ENCODE data around the gene SPOCK2.

Gene SPOCK2

DNA sequence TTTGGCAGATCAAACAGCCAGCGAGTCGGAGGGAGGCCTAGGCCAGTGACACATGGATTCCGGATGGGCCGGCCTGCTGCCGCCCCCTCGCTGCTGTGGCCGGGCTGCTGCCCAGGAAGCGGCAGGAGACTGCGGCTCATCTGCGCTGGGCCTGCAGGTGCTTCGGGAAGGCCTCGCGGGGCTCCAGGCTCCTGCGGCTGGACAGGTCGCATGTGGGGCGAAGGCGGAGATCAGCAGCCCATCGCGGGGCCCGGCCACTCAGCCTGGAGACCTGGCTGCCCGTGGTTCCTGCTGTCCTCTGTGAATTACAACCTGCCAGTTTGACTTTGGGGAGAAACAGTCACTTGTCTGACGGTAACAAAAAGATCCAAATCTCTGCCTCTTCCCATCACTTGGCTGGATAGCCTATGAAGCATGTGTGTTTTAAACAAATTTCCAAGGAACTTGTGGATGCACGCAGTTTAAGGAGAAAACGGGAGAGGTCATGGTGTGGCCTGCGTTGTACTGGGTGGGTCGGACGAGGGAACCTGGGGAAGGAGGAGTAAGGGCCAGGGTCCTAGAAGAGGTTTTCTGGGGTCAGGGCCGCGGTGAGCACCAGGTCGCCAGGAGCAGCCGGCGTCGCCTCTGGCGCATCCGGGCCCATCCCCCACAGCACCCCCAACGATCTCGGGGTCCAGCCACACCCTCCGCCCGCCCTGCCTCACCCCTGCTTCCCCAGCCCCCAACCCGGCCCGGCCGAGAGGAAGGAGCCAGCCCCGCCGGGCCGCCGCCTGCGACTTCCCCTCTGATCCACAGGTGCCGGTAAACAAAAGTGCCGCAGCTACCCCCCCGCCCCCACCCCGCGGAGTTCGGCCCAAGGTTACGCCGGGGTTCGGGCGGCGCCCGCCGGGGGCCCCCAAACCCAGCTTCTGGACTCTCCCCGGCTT lies 1.6 kb downstream of the SPOCK2 start:
- DNase-seq, result no peak

DNA sequence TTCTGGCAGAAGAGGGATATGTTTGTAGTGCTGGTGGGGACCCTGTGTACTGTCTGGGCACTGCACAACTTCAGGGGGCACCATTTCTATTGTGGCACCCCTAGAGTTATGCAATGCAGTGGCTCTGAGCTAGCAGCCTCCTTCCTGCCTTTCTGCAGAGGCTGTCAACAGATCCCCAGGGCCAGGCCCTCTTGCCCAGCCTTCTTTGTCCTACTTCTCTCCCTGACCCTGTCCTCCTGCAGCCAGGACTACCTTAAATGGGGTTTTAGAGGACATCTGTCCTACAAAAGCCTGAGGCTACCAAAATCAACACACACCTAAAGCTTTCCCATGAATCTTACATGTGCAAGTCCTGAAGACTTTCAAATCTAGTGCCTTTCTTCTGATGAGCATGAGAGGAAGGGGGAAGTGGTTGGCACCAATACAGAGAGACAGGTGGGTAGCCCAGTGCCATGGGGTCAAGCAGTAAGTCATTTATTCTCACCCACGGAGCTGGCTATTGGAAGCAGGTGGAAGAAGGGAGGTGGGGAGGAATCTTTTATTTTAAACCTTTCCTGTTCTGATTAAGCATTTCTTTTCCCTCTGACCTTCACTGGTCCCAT lies 2.4 kb downstream of the SPOCK2 start:
- DNase-seq, result no peak

DNA sequence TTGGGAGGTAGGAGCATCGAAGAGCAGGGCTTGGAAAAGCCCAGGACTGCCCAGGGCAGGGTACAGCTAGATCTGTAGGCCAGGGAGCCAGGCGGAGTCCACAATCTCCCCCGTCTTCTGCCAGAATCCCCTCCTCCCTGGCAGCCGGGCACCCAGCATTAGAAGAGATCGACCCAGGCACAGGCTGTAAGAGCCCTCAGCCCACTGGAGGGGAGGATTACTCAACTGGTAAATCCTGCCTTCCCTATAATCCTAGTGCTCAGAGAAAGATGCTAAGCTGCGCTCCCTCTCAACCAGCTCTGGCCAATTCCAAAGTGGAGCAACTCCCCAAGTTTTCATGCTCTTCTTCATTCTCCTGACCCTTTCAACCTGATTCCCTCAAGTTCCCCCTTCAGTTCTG lies 3.2 kb downstream of the SPOCK2 start:
- no peak for DNase-seq

DNA sequence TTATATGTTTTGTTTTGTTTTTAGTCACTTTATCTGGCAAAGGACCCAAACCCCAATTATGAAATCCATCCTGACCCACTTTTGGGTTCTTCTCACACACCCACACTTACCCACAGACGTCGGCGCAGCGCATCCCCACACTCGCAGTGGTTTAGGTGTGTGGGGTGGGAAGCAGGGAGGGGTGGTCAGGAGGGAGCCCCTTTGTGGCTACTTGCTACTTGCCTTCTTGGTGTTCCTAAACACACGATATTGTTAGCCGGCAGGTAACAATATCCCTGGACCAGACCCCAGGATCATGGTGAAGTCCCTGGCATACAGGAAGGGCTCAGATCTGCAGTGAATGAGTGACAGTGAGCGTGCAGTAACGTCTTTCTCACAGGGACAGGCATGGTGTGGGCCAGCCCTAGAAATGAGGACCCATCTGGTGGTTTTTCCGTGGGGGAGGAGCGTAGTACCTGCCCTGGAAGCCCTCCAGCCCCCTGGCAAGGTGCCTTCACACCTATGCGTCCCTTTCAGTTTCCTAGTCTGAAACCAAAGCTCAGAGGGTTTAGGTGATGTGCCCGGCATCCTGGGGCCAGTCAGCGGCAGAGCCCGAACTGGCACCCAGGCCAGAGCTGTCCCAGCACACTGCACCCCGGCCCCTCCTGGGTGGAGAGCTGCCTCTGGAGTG lies 4.4 kb downstream of the SPOCK2 start:
- DNase-seq, result no peak

DNA sequence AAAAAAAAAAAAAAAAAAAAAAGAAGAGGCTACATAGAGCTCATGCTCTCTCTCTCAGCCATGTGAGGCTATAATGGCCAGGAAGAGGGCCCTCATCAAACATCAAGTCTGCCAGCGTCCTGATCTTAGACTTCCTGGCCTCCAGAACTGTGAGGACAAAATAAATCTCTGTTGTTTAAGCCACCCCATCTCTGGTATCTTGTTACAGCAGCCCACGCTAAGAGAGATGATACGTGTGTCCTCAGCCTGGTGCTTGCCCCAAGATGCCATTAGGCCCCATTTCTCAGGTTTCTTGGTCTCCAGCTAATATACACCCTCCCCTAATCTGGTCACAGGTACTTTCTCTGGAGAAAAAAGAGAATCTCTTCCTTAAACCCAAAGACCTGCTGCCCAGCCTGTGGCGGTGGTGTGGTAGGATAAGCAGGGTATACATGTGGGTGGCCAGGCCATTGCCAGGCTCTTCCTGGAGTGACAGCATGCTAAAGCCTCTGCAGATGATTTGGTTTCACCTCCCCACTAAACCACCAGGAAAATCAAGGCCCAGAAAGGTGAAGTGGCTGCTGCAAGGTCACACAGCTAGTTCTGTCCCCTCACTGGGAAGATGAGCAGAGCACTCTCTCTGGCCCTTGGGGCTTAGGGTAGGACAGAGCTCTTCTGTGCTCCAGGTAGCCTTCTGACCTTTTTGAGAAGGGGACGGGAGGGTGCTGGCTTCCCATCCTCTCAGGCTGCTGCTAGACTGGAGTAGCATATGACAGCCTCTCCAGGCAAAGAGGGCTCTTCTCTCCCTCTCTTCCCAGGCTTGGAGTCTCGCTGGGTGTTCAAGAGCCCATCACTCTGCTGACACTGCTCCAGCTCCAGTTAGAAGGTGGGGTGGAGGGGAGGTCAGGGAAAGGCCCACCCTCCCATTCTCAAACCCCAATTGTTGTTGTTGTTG lies 5.2 kb downstream of the SPOCK2 start:
- no peak for DNase-seq

DNA sequence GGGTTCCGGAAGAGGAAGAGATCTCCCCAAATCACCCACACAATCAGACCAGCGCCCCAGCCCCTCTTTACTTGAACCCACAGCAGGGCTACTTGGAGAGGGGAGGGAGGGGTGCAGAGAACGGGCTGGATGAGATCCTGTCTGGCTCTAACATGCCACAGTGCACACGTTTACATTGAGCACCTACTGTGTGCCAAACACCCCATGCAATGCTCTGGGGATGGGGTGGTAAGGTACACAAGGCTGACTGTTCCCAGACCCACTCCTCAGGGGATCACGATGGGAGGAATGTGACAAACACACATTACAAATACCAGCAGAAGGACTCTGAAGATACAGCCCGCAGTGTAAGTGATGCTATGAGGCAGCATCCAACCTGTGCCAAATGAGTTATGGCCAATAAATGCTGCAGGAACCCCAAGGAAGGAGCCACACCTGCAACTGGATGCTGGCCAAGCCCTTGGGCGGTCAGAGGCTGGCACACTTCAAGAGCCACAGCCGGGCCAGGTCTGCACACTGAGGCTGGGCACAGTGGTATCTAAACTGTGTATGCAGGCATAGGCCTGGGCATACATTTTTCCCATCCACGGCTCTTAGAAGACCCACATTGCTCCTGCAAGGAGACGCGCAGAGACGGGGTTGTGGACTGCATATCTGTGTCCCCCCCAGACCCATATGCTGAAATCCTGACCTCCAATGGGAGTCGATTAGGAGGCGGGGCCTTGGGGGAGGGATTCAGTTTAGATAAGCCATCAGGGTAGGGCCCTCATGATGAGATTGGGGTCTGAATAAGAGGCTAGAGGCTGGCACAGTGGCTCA lies 6.4 kb downstream of the SPOCK2 start:
- no peak for DNase-seq

DNA sequence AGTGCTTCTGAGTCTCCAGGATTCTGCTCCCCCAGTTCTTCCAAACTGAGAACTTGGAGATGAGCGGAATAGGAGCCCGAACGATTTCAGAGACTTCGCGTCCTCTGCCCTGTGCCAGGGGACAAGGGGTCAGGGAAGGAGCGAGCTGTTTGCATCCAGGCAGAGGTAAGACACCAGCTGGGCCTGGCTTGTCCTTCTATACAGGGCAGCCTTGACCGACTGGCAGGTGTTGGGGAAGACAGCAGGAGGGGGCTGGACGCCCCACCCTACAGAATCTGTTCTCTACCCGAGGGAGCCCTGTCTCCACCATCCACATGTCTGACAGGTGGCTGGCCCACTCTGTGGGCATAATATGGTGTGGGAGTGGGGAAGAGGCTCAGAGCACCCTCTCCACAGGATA lies 7.1 kb downstream of the SPOCK2 start:
- no peak for DNase-seq

DNA sequence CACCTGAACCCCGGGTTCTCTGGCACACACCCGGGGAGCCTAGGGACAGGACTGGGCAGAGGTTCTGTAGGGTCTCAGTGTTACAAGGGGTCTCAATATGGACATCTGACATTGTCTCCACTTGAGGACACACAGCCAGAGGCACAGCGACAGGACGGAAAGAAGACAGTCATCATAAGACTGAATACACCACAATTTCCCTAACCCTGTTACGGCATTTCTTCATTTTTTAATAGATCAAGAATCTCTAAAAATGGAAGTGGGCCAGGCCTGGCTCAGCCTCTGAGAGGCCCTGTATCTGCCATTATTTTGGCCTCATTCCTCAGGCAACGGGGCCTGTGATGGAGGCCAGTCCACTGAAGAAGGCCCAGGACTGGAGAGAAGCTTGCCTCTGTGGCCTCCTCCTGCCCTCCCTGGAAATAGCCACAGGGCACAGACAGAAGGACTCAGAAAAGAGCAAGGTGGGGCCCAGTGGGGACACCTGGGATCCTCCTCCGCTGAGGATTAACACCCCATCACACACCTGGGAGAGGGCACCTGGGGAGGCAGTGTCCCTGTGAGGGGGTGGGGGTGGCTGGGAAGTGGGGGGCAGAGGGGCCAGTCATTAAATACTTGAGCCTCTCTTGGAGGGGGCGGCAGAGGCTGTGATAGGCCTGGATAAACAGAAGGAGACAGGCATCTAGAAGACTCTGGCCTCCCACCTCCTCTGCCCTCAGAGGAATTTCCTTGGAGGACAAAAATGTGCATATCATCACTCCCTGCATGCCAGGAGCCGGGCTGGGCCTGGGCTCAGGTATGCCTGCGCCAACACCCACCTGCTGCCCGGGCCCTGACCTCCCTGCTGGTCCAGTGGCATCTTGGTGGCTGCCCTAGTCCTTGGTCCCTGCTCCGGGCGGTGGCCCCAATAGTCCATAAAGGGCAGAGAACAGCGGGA lies 8.0 kb downstream of the SPOCK2 start:
- no peak for DNase-seq

DNA sequence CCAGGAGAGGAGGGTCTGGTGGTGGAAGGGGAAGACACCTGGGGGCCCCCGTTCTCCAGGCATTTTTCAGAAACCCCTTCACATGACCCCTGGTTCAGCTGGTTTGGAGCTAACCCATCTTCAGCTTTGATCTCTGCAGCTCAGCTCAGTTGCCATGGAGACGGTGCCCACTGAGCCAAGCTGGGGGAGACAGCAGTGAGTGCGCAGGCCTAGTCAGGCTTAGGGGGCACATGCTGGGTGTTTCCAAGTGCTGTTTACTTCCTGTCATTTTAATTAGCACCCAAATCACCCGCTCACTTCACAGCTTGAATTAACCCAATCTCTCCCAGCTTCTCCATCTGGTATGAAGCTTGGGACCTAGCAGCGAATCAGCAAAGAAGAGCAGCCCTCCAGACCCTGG lies 9.0 kb downstream of the SPOCK2 start:
- DNase-seq, result no peak

DNA sequence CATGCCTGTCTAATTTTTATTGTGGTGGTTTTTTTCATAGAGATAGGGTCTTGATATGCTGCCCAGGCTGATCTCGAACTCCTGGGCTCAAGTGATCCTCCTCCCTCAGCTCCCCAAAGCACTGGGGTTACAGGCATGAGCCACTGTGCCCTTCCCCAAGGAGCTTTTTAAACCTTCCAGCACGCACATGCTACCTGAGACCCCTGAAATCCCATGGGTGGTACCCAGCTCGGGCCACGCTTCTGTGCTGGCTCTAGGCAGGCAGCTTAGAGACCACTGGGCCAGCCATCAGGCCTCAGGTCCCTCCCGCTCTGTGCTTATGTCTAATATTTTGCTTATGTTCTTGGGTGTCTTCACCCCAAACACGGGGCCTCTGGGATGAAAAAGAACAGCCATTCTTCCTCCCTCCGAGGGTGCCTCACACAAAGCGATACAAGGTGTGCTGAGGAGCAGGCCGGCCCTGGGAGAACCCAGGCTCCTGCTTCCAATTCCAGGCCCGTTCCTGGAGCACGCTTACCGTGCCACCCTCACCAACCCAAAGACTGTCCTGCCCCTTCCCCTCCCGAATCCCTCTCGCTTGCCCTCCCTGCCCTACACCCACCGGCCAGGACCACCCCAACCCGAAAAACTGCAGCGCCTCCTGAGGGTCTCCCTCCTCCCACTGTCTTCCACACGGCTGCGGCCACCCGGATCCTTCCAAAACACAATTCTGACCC lies 10.9 kb downstream of the SPOCK2 start:
- DNase-seq, result no peak

DNA sequence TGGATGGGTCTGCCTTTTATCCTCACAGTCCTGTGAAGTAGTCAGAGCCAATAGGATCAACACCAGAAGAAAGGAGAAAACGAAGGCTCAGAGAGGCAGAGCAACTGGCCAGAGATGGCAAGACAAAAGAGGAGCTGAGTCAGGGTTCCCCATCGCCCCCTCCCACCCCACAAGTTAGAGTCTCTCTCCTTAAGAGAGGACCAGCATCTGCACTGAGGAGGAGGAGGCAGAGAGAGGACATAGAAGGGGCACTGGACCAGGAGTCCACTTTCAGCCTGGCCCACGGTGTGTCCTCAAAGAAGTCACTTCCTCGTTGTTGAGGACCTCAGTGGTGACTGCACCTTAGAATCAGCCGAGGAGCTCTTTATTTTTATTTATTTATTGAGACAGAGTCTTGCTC lies 11.6 kb downstream of the SPOCK2 start:
- no peak for DNase-seq

DNA sequence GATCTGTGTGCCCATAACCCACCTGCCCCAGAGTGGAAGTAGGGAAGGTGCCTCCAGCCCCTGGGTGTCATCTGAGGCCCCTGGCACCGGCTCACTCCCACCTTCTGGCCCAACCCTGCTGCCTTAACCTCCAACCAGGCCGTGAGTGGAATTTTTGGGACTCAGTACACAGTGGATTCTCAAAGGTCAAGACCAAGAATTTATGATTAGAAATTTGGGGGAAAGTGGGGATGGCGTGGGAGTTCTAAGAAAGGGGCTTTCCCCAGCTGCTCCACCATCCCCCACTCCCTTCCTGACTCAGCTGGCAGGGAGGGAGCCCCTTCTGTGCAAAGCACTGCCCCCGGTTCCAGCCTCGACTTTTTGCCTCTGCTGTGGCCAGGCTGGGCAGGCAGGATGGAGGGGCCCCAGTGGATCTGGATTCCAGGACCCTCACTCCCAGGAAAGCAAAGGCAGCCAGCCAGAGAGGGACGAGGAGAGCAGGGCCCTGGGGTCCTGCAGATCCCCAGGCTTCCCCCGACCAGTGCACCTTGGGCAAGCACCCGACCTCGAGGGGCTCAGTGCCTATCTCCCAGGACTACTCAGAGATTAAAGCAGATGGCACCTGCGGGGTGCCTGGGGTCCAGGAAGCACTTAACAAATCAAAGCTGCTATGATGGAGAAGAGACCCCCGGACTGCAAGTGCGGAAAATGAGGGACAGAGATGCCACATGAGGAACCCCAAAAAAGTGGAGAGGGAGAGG lies 12.8 kb downstream of the SPOCK2 start:
- no peak for DNase-seq

DNA sequence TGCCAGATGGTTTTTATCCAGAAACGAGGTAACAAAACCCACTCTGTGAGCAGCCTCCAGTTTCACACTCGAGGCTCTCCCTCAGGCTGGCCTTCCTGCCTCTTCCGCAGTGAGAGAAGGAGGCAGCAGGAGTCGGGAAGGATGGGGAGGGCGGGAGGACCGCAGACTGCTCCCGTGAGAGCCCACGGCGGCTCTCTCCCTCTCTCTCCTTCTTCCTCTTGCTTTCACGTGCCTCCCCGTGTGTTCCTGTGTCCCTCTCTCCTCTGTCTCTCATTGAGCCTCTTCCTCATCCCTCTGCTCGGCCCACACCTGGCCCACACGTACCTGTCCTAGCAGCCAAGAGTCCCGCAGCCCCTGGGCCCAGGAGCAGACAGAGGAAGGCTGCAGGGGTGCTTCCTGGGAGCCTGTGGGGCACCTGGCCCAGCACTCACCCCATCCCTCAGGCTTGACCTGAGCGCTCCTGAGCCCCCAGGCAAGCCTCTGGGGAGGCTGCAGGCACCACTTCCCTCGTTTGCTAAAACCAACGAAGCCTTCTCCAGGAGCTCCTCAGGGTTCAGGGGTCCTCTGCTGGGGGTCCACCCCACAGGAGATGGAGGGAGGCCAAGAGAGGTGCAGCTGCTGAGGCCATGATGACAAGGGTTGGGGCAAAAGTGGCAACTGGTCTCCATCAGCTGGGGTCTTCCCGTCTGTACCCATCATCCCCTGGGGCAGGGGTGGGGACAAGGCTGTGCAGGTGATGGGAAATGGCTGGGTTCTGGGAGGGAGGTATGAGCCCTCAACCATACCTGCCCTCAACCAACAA lies 13.6 kb downstream of the SPOCK2 start:
- DNase-seq, result no peak

DNA sequence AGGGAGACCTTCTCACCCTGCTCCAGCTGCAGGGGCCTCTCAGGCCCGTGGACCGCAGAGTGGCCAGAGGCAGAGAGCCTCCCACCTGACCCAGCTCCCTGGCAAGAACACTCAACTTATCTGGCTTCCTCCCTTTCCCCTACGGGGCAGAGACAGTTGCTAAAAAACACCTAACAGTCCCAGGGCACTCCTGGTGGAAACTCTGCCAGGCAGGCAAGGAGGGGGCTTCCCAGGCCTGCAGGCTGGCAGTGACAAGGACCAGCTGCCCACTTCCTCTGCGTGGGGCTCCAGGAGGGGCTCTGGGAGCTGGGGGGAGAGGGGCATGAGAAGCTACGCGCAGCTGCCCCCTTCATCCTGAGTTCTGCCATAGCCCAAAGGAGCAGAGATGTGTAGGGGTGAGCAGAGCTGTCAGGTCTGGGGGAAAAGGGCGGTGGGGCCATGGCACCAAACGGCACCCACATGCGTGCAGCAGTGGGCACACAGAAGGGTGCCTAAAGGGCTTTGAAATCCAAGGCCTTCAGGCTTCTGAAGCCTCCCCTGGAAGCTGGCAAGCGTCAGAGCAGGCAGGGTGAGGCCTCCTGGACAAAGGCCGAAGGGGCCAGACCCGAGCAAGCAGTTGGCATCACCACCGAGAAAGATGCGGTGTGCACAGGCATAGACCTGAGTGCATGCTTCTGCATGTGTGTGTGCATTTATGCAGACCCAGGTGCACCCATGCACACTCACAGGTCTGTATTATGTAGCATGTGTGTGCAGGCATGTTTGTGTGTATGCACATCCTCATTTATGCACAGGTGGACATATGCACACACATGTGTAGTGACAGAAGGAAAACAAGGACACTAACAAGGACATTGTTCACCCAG lies 14.4 kb downstream of the SPOCK2 start:
- DNase-seq, result no peak

DNA sequence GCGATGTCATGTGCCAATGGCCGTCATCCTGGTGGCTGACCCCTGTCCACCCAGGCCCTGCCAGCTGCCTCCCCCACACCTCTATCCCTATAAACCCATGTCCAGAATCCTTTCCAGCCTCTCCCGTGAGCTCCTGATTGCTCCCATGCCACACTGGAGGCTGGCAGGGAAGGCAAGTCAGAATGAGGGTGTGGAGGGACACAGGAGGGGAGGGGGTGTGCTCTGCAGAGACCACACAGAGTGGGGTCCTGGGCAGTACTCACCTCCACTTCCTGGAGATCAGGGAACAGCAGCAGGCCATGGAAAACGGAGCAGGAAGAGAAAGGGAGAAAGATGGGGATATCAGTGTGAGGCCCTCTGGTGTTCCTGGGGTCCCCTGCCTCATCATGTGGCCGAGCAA lies 15.7 kb downstream of the SPOCK2 start:
- DNase-seq, result no peak

DNA sequence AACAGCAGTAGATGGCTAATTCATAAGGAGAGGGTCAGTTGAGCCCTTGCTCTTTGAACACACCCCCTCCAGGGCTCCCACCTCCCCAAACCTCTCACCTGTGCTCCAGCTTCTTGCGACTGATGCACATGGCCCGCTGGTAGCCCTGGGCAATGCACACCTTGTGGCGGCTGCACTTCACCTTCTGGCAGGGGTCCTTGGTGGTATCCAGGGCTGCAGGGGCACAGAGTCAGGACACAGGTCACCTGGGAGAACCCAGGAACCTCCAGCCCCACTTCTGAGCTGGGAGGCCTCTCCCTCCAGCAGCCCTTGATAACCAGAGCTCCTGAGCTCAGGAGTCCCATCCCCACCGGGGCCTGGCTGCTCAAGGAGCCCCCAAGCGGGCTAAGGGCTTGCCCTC lies 16.3 kb downstream of the SPOCK2 start:
- no peak for DNase-seq

DNA sequence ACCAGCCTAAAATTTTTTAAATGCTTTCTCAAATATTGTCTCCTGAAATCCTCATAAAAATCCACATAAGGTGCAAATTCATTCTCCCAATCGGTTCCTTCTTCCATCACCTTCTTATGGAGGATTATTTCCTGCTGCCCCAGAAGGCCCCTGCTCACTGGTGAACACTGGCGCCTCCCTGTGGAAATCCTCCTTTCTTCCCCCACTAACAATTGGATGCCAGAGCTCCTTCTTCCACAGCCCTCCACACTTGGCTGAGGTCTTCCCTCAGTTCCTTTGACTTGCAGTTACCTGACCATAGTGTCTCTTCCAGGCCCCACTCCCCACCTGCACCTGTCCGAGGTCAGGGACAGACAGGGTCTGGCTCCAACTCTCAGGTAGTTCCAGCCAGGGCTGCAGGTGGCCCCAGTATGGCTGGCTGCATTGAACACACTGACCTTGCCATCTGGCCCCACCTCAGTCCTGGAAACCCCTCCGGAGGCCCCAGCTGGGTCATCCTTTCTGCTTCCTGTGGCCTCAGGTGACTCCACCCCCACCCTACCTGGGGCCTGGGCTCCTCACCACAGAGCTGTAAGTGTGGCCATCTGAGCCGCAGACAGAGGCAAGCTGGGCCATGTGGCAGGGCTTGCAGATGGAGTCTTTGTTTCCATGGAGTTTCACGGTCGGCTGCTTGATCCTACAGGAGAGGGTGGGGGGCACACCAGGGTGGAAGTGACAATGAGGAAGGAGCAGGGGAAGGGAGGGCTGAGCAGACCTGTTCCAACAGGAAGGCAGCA lies 18.4 kb downstream of the SPOCK2 start:
- DNase-seq, result no peak
